OCI-LY3 (cell line): ENCODE data around the gene CAPN15.

Experiments used
- EZH2phosphoT487 ChIP-seq: fragments of 200-600 bp; shearing (Covaris generic); IDR thresholded peaks from 2 replicates; pipeline ENCODE4 v1.6.1; 2018; ENCODE audit warnings: antibody characterized with exemption, mixed run types, low read depth
- TF ChIP-seq, protein P1 (sequence below): fragments of 200-600, 300-600 bp; sonication (generic); IDR thresholded peaks from 2 replicates; pipeline ENCODE4 v1.5.1; 2014; ENCODE audit warnings: antibody characterized with exemption, low read length, low read depth

DNA sequence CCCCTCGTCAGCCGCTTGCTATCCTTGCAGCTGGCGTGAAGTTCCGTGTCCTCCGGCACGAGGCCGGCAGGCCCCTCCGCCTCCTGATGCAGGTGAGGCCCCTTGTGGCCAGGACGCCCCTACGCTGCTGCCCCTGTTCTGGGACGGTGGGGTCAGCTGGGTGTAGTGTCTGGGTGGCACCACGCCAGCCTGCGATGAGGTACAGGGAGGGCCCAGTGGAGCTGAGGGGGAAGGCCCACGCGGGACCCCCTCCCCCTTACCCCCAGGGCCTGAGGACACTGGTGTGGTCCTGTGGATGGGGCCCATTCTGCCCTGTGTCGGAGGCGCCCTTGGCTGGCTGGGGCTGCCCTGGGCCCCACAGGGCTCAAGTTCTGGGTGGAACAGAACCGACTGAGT is 54.7 kb downstream of the CAPN15 start:
- TF ChIP-seq, protein P1, sequence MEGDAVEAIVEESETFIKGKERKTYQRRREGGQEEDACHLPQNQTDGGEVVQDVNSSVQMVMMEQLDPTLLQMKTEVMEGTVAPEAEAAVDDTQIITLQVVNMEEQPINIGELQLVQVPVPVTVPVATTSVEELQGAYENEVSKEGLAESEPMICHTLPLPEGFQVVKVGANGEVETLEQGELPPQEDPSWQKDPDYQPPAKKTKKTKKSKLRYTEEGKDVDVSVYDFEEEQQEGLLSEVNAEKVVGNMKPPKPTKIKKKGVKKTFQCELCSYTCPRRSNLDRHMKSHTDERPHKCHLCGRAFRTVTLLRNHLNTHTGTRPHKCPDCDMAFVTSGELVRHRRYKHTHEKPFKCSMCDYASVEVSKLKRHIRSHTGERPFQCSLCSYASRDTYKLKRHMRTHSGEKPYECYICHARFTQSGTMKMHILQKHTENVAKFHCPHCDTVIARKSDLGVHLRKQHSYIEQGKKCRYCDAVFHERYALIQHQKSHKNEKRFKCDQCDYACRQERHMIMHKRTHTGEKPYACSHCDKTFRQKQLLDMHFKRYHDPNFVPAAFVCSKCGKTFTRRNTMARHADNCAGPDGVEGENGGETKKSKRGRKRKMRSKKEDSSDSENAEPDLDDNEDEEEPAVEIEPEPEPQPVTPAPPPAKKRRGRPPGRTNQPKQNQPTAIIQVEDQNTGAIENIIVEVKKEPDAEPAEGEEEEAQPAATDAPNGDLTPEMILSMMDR: no peak
- no peak for TF ChIP-seq EZH2phosphoT487
